NCI-H146 (cell line): ENCODE measurements around the gene DCTN2.
"Not testable (repeated sequence)": the region's sequence is repeated elsewhere in the genome, so short reads cannot be mapped to it uniquely, and the experiment has no call there.

Experiments used
- DNase-seq: peaks from one replicate; lab custom pipeline; 2025; lab: John Stamatoyannopoulos, UW

Gene DCTN2

DNA sequence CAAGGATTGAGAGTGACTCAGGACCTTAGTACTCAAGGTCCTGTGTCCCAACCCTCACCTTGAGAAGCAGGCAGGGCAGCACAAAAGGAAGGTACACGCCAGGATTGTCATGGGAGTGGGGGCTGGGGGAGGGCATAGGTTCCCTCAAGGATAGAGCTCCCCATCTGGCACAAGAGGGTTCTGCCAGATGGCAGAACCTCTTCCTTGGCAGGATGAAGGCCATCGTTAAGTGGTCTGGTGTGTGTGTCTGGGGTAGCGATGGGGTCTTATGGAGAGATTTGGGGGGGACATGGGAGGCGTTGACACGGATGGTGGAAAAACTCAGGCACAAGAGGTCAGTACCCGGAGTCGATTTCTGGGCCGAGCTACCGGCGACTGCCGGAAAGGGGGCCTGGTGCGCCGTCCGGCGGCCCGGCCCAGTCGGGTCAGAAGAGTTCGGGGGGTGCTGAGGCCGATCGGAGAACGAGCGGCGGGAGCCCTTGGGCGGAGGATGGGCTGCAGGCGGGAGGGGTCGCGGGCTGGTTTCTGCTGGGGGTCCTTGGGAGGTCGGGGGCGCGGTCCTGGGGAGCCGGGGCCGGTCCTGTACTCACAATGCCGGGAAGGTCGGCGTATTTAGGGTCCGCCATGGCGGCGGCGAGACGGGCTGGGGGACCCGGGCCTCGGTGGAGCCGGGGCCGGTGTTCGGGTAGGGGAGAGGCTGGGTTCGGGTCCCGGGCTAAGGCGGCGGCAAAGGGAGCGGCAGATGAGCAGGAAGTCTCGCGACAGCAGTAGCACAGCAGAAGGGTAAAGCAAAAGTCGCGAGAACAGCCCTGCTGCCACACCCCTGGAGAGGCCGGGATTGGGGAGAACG lies at the start of gene DCTN2:
DCTN2 (minus strand) TSS at position 755 of the 850 bp plus-strand sequence; CDS start at position 626, 129 bp downstream.
- DNase-seq = peak; percentile 97

DNA sequence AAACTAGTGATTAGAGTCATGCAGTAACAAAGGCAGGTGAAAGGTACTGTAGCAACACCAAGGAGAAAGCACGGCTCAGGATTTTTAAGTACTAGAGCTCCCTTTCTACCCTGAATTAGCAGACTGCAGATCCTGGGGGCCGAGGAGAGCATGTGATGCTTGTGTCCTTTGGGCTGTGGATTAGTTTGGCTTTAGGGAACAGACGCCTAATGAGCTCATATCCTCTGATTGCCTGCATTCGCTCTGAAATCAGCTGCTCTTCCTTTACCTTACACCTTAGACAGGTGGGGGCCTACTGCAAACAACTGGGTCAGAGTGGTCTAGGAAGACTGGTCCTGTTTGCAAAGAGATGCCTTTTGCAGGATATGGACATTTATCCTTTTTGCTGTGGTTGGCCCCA lies 46.2 kb upstream of the DCTN2 start:
- no peak for DNase-seq

DNA sequence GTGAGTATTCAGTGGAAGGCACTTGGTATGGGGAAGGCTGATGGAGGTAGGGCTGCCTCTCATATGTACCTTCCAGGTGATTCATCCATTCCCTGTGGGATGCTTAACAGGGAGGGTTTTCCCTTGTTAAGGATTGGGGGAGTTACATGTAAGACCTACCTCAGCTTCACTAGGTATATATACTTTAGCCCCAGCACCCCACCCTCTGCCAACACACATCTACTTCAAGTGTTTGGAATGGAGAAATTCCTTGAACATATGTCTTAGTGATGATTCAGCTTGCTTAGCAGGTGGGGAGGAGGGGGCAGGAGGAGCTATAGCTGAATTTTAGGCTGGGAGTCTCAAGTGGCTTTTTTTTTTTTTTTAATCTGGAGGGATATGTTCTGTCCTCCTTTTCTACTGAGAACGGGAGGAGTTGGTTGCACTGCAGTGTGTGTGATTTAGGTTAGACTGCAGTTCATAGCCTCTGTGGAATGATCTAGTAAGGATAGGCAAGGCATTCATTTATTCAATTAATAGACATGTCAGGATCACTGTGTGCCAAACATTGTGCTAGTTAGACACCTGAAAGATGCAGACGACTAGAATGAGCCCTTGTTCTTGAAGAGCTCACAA lies 45.7 kb upstream of the DCTN2 start:
- DNase-seq = no peak

DNA sequence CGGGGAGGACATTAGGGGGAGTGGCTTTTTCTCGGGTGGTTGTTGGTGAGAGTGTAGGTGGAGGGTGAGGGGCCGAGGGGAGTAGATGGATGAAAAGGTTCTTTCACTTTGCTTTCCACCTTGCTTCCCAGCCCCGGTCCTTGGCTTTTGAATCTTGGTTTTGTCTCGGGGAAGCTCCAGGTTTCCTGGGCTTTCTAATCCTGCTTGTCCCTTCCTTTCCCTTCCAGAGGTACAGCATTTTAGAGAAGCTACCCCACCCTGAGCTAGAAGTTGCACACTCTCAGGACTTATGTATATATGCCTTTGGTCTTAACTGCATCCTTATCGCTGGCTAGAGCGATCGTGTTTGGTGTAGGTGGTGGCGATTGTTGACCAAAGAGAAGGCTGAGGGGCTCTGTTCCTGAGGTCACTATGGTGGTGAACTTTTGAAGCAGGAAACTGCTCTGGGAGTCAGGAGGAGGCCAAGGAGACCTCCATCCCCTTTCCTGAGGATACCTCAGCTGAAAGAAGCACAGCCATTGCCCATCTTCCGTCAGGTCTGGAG lies 44.9 kb upstream of the DCTN2 start:
- no peak for DNase-seq

DNA sequence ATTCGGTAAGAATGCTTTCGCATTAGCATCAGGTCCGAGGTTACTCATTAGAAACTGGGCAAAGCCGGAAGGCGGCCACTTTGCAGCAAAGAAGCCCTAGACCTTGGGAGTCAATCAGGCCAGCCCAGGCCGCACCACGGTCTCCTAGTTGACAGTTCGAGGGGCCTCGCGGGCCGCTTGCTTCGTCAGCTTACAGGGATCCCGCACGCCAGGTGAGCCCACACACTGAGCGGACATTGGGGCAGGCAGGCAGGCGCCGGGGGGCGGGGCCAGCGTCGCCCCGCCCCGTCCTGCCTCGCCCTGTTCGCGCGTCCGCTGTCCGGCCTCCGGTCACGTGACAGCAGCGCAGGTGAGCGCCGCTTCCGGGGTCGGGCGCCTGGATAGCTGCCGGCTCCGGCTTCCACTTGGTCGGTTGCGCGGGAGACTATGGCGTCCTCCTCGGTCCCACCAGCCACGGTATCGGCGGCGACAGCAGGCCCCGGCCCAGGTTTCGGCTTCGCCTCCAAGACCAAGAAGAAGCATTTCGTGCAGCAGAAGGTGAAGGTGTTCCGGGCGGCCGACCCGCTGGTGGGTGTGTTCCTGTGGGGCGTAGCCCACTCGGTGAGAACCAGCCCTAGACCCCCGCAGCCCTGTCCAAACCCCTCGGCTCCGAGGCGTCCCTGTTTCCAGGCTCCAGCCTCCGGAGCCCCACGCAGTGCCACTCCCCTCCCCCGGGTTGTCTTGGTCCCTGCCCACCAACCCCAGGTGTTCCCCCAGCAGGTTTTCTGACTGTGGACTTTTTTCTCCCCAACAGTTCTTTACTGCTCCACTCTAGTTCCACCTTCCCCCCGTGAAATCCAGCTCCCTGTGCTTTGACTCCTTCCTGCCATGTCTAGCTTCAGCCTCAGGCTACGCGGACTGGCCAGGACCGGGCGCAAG lies 44.1 kb upstream of the DCTN2 start, which contains the start of gene PIP4K2C:
PIP4K2C (plus strand) TSS at position 329 of the 918 bp plus-strand sequence; CDS start at position 427, 98 bp downstream.
- peak; percentile 91 for DNase-seq

DNA sequence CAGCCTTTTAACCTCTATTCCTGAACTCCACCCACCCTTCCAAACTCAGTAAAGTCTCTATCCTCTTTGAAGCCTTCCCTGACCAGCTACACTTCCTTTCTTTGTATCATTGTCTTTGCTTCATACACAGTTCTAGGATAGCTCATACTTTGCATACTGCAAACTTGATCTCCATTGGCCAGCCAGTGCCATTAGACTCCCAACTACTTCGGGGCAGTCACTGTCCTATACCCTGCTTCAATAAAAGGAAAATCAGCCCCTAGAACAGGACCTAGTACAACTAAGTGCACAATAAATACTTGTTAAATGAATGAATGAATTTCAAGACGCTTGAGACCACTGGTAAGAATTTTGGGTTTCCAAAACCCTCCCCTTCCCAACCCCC lies 43.5 kb upstream of the DCTN2 start:
- peak; percentile 25 for DNase-seq

DNA sequence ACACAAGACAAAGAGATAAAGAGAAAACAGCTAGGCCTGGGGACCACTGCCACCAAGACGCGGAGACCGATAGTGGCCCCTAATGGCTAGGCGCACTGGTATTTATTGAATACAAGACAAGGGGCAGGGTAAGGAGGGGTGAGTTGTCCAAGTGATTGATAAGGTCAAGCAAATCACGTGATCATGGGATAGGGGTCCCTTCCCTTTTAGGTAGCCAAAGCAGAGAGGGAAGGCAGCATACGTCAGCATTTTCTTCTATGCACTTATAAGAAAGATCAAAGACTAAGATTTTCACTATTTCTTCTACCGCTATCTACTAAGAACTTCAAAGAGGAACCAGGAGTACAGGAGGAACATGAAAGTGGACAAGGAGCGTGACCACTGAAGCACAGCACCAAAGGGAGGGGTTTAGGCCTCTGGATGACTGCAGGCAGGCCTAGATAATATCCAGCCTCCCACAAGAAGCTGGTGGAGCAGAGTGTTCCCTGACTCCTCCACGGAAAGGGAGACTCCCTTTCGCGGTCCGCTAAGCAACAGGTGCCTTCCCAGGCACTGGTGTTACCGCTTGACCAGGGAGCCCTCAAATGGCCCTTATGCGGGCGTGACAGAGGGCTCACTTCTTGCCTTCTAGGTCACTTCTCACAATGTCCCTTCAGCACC lies 42.1 kb upstream of the DCTN2 start:
- not testable (repeated sequence) for DNase-seq

DNA sequence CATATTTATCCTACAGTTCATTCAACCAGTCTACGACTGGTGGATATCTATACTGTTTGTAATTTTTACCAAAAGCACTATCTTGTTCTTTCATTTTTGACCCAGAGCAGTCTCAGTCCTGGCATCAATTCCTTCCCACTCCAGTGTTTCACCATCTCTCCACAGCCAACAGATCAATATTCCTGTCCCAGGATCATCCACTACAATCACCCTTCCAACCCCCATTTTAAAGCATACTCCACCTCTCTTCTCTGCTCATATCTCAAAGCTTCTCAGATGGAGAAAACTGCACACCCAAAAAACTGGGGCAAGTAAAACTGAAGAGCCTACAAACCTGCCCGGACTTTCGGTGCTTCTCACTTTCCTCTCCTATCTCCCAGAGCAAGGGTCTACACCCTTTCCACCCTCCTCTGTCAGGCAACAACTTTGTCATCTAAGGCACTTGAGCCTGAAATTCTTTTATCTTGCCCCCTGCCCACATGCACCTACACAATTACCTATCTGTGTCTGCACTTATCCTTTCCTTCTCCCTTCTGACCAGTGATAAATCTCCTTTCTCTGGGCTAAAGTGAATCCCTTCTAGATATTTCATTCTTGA lies 39.9 kb upstream of the DCTN2 start:
- DNase-seq = no peak

DNA sequence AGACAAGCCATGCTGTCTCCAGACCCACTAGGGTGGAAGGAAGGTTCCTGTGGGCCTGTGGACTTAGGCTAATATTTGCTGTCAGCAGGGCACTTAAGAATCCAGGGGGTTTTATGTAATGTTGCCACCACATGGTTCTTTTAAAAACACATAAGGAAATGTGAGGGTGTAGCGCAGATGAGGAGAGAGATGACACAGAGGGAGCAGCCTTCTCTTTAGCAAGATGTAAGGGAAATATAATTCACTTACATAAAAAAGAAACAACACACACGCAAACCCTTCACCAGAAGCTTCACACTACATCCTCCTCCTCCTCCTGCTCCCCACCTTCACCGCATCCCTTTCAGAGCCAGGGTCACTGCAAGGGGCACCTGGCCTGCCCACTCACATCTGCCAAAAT lies 39.1 kb upstream of the DCTN2 start:
- no peak for DNase-seq

DNA sequence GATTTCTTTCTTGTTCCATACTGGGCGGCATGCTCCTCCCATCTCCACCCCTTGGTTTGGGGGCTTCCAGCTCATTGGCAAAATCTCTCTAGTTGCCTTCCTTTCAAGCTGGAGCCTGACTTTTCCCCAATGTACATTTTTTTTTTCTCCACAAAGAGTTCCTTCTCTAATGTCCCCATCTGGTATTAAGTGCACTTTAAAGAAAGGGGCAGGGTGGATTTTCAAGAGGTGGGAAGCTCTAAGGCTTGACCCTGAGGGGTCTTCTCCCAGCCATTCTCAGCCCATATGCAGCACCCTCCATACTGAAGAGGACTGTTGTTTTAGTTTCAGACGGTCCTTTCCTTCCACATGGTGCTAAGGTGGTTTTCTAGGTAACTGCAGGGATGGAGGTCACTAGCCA lies 38.2 kb upstream of the DCTN2 start:
- no peak for DNase-seq

DNA sequence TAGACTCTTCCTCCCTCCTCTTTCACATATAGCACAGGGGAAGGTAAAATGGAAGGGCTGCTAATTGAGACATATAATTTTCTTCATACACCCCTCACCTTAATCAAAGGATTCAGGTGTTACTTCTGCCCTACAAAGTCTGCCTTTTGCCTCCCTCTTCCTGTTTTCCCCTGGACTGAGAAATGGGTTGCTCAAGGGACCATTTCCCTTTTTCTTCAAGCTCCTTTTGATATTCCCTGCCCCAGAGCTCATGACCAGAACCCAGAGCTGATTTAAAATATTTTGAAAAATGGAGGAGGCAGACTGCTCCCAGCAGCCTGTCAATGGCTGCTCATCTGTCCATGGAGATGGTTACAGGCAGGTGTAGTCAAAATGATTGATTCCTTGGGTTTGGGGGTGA lies 37.7 kb upstream of the DCTN2 start:
- no peak for DNase-seq

DNA sequence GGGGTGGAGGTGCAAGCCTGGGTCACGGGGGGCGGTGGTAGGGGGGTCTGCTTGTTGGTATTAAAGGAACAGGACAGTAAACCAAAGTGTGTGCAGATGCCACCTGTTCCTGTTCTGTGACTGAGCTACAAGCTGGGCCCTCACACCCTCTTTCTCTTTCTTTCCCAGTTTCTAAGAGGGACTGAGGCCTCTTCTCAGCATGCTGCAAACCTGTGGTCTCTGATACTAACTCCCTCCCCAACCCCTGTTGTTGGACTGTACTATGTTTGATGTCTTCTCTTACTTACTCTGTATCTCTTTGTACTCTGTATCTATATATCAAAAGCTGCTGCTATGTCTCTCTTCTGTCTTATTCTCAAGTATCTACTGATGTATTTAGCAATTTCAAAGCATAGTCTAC lies 37.1 kb upstream of the DCTN2 start:
- DNase-seq = no peak

DNA sequence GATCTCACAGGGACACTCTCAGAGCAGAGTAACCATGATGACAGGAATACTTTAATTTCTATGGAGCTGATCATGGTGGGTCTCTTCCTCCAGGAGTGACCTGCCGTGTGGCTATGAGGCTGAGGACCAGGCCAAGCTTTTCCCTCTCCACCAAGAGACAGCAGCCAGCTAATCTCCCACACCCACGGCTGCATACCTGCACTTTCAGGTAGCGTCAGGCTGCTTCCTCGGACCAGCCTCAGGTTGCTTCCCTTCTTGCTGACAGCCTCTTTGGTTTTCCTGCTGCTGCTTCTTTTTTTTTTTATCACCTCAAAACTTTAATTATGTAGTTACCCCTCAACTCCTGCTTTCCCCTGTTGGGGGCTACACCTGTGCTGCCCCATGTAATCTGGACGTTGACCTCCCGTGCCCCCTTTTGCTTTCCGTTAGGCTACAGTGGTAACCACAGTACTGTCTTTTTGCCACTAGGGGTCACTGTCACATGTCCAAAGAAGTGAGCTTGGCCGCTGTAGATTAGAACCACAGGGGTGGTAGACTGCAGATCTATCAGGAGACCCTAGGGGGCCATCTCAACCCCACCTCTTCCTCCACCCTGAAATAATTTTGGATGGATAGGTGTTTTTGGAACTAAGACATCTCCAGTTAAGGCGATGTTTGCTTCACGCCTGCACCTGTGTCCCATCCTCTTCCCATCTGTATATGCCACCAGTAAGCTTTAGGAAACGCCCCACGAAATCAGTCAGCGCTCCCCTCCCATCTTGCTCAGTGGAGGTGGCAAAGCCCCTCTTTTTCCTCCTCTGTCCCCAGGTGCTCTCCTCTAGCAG lies 36.2 kb upstream of the DCTN2 start:
- DNase-seq = peak; percentile 88

DNA sequence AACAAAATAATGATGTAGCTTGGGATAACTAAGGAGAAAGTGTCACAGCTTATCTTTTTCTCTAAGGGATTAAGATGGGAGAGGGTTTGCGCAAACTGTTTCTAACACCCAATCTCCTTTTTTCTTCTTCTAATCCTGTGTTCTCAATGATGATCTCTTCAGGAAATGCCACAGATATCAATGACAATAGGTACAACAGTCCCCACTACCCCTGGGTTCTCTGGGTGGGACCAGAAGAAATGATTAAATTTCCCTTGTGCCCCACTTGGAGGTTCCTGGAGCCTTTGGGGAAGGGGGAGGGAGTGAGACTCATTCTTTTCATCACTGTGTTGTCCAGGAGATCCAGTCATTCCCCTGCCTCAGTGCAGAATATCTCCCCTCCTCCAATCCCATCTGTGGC lies 35.4 kb upstream of the DCTN2 start:
- no peak for DNase-seq

DNA sequence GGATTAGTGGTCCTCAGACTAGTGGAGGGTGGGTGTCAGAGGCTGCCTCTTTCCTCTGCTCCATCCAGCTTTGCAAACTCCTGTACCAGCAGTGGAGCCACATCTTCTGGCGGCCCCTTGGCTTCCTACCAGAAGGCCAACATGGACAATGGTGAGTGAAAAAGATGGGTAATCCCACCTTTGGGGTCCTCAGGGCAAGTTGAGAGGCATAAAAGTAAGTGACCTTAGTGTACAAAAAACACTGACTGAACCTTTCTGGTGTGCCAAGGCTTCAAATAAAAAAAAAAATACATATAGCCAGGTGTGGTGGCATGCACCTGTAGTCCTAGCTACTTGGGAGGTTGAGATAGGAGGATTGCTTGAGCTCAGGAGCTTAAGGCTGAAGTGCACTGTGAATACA lies 34.8 kb upstream of the DCTN2 start:
- no peak for DNase-seq

DNA sequence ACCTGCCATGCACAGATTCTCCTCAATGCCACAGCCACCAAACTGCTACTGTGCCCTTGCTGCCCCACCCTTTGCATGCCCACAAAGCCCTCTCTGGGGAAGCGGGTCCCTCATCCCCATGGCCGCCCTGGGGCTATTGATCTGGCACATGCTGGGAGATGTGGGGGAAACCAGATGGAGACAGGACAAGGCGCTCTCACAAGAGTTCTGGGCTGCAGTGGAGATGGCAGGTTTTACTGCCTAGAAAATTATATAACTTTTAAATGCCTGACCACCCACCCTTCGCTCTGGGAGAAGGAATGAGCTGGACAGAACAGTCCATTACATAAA lies 33.4 kb upstream of the DCTN2 start:
- DNase-seq = no peak

DNA sequence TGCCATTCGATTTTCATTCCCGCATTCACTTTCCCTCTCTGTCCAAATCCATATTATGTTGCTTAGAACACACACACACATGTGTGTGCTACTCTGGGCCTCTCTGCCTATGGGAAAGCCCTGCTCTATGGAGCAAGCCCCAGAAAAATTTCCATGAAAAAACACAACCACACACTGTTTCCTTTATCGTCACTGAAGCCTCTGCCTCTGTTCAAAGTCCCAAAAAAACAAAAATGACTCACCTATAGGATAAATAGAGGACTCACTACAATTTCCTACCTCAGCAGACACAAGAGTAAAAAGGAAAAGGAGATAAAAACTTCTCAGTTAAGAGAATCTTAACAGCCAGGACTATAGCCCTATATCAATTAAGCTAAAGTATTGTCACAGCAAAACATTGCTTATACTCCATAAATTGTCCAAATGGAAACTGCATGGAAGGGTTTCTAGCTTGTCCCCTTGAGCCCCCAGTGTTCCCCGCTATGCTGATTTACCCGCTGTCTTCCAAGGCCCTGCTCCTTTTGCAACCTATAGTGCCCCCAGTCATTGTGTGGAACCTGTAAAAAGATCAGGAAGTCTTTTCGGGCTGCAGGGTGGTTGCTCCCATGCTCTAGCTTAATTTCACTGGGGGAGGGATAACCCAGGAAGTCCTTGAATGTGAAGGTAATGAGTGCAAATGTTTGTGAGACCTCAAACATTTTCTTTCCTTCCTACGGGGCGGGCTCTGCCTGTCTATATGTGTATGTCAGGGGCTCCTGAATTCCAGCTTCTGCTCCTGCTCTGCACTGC lies 32.9 kb upstream of the DCTN2 start:
- DNase-seq = no peak

DNA sequence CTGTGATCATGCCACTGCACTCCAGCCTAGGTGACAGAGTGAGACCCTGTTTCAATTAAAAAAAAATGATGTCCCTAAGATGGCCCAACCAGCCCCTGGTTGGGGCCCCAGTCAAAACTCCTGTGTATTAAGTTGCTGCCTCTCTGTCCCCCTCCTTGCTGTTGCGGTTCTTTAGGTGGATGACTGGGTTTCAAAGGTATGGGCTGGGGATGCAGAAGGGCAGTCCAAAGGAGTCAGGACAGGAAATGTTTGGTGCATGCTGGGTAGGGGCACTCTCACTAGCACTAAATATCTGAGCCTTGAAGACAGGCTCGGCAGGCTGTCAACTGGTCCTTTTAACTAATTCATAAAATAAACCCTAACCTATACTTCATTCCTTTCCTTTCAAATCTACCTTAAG lies 32.0 kb upstream of the DCTN2 start:
- no peak for DNase-seq

DNA sequence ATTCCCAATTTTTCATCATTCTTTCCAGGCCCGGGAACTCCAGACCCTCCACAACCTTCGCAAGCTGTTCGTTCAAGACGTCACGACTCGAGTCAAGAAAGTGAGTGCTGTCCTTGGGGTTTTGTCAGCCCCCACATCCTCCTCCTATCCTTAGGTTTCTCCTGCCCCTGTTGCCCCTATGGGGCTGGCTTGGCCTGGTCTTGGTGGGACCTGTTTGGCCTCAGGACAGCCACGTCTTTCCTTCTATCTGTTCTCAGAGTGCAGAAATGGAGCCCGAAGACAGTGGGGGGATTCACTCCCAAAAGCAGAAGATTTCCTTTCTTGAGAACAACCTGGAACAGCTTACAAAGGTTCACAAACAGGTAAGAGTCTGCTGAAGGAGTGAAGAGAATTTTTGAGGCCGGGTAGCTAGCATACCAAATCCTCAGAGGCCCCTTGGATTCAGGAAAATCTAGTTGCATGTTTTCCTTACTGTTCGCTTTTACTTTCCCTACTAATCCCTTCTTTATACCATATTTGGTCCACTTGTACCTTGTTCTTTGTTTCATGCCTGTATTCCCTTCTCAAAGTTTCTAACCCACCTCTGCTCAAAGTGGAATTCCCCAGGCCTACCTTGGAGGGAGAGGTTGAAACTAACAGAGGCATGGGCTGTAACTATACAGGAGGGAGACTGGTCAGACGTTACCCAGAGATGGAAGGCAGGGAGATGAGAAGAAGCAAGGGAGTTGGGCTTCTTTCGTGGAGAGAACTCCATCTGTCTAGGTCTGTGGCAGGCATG lies 31.2 kb upstream of the DCTN2 start:
- DNase-seq = no peak
